ENCODE data around the gene RAP1GAP2.
A peak's percentile ranks its signal among the peaks of the same experiment; 100 is the strongest.

RAP1GAP2 gene

GRCh38 chr17:2796164-2797125 lies at the start of gene RAP1GAP2:
TSS of gene RAP1GAP2 (plus strand) at chr17:2796438. CDS start at chr17:2796528, 90 bp downstream.
- no peak for TF ChIP-seq CTCF (IDR thresholded peaks at IDR 0.05; ENCODE audit: borderline replicate concordance, control extremely low read depth, extremely low read depth, insufficient read depth, missing control alignments)
- no peak for DNase-seq (ENCODE audit: low spot score)
- in situ Hi-C loops (cut with MboI; ENCODE audit: low sequenced_read_pairs, unreplicated experiment) = no loop called here

- no peak for DNase-seq (ENCODE audit: low spot score)
- in situ Hi-C loops (cut with MboI; ENCODE audit: low sequenced_read_pairs, unreplicated experiment) = no loop called here
- no peak for TF ChIP-seq CTCF (IDR thresholded peaks at IDR 0.05; ENCODE audit: borderline replicate concordance, control extremely low read depth, extremely low read depth, insufficient read depth, missing control alignments)
Measured at GRCh38 chr17:2749058-2749783, 47.0 kb upstream of the RAP1GAP2 start, which contains the start of gene CCDC92B. TSS of gene CCDC92B (minus strand) at chr17:2749652. CDS start at chr17:2735145, 14,507 bp downstream.

DNA sequence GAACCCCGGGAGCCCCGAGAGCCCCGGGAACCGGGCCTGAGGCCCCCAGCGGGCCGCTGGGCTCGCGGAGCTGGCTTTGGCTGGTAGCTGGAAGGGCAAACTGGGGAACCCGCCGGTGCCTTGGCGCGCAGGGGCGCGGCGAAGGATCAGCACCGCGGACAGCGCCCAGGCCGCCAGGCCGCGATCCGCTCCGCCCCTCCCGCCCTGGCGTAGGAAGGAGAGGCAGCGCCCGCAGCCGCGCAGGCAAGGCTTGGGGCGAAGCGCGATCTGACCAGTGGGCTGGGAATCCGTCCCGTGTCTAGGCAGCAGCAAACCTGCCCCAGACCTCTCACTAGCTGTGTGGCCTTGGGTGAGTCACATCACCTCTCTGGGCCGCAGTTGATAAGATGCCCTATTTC lies 46.5 kb upstream of the RAP1GAP2 start:
- no peak for TF ChIP-seq CTCF (IDR thresholded peaks at IDR 0.05; ENCODE audit: borderline replicate concordance, control extremely low read depth, extremely low read depth, insufficient read depth, missing control alignments)
- in situ Hi-C loops (cut with MboI; ENCODE audit: low sequenced_read_pairs, unreplicated experiment) = no loop called here
- peak; percentile 95 for DNase-seq (ENCODE audit: low spot score)

DNA sequence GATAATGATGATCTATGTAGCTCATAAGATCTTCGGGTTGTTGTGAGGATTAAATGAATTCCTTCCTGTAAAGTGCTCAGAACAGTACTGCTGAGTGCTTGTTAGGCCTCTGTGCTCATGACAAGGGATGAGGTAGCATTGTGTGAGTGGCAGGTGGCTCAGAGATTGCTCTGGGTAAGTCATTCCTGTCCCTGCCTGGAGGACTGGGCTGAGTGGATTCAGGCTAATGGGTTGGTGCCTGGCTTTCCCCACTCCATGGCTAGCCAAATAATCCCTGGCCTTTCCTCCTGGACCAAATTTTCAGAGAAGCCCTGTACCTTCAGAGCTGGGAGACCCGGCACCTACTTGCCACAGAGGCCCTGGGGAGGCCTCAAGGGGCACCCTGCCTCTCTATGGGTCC lies 45.5 kb upstream of the RAP1GAP2 start:
- no peak for TF ChIP-seq CTCF (IDR thresholded peaks at IDR 0.05; ENCODE audit: borderline replicate concordance, control extremely low read depth, extremely low read depth, insufficient read depth, missing control alignments)
- in situ Hi-C loops (cut with MboI; ENCODE audit: low sequenced_read_pairs, unreplicated experiment) = no loop called here
- no peak for DNase-seq (ENCODE audit: low spot score)

DNA sequence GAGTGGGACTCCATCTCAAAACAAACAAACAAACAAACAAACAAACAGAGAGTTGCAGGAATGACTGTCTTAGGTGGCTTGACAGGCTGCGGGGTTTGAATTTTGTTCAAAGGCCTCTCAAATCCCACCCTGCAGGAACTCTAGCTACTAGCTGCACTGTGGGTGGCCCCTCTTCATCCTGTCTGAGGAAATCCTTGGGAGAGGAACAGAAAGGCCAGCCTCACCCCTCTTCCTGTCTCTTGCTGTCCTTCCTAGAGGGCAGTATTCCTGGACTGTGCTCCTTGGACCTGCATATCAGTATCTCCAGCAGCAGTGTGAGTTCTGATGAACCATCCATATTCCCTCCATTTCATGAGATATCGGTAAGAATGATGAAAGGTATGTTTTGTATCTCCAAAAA lies 44.7 kb upstream of the RAP1GAP2 start:
- no peak for TF ChIP-seq CTCF (IDR thresholded peaks at IDR 0.05; ENCODE audit: borderline replicate concordance, control extremely low read depth, extremely low read depth, insufficient read depth, missing control alignments)
- in situ Hi-C loops (cut with MboI; ENCODE audit: low sequenced_read_pairs, unreplicated experiment) = no loop called here

GRCh38 chr17:2755891-2756724 lies 40.1 kb upstream of the RAP1GAP2 start:
- in situ Hi-C loops (cut with MboI; ENCODE audit: low sequenced_read_pairs, unreplicated experiment) = no loop called here
- no peak for TF ChIP-seq CTCF (IDR thresholded peaks at IDR 0.05; ENCODE audit: borderline replicate concordance, control extremely low read depth, extremely low read depth, insufficient read depth, missing control alignments)
- DNase-seq (ENCODE audit: low spot score) = no peak

More for the DNA sequence above, 44.7 kb upstream of the RAP1GAP2 start:
- DNase-seq (ENCODE audit: low spot score) = no peak
